Retinal pigment epithelial cell (primary cell): ENCODE results near the gene DCTN3.

Source experiments
- DNase-seq: peaks from one replicate; pipeline ENCODE4 v3.0.0-alpha.2; 2010; ENCODE audit warnings: low read depth
- H3K4me3 ChIP-seq: 2 replicates; pipeline ENCODE4 v1.5.1; 2011; ENCODE audit warnings: mild to moderate bottlenecking, low read length, control low read depth, moderate library complexity
- TF ChIP-seq, protein P1 (sequence below): conservative IDR thresholded peaks from 2 replicates; pipeline ENCODE4 v1.5.1; 2011; ENCODE audit warnings: low read depth, low read length, control low read depth, inconsistent platforms

DCTN3 gene

DNA sequence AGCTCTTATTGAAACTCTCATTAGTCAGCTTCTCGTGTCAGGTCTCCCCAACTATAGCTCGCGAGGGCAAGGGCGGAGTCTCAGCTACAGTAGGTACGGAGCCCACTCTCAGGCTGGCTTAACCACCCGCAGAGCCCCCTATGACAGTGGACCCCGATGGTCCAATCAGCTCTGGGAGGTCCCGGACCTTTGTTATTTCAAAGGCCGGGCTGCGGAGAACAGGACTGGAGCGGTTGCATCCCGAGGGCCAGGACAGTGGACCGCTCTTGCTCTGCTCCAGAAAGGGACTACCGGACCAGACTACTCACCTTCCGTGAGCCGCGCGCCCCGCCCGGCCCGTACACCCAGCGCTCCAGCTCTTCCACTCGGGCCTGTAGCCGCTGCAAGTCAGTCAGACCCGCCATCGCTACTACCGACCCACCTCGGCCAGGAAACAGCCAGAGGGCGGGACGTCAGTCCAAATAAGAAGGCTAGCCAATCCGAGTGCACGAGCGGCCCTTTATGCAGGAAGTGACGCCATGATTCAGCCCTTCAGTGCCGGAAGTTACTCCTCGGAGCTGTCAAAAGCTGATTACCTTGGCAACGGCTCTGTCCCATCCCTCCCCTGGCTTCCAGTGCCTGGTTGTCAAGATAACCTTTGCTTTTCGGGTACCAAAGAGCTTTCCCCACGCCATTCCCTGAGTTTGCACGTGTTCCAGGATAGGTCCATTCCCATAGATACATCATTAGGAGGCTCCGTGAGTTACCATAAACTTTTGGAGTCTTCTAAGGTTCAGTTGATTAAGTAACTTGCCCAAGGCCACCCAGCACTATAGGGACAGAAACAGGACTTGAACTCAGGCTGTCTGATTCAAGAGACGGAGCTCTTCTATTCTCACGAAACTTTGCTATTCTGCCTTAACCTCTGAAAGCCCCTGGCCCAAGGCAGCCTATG lies at the start of gene DCTN3:
Gene DCTN3, minus strand, starts transcription at position 435 of the 934 bp plus-strand sequence. Its CDS starts 31 bp downstream, at position 404.
- peak; percentile 78 for DNase-seq
- TF ChIP-seq, protein P1, sequence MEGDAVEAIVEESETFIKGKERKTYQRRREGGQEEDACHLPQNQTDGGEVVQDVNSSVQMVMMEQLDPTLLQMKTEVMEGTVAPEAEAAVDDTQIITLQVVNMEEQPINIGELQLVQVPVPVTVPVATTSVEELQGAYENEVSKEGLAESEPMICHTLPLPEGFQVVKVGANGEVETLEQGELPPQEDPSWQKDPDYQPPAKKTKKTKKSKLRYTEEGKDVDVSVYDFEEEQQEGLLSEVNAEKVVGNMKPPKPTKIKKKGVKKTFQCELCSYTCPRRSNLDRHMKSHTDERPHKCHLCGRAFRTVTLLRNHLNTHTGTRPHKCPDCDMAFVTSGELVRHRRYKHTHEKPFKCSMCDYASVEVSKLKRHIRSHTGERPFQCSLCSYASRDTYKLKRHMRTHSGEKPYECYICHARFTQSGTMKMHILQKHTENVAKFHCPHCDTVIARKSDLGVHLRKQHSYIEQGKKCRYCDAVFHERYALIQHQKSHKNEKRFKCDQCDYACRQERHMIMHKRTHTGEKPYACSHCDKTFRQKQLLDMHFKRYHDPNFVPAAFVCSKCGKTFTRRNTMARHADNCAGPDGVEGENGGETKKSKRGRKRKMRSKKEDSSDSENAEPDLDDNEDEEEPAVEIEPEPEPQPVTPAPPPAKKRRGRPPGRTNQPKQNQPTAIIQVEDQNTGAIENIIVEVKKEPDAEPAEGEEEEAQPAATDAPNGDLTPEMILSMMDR, result no peak
- peak within 1 kb of the TSS; percentile 94 for H3K4me3 ChIP-seq

DNA sequence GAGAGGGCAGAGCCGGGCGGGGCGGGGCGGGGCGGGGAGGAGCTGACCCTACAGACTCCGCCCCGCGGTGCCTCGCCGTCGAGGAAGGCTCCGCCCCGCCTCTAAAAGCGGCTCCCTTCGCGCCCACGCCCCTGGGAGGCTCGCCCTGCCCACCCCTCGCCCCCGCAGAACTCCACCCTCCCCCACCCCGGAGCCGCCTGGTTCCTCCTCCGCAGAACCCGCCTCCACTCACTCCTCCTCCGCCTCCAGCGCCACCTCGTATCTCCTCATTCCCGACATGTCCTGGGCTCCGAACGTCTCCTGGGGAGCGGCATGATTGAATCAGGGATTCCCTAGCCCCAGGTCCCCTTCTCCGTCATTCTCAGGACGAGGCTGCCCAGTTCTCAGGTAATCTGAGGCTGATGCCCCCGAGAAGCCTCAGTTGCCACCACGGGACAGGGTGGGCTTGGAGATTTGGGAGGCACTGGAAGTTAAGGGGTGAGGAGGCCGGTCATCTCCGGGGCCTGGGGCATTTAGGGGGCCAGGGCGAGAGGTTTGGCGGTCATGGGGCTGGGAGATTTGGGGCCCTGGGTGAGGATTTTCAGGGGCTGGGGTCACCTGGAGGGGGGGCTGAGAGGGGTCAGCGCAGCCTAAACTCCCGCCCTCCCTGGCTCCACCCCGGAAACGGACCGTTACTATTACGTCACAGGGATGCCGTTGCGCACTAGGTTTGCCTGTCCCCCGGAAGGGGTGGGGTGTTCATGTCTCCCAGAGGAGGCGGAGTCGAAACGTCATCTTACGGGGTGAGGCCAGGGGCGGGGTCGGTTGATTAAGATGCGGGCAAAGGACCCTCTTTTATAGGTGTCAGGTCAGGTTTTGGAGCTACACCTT lies 45.3 kb upstream of the DCTN3 start:
- peak; percentile 76 for DNase-seq
- peak overlapping the region; percentile 90 for H3K4me3 ChIP-seq
- TF ChIP-seq, protein P1, result no peak

DNA sequence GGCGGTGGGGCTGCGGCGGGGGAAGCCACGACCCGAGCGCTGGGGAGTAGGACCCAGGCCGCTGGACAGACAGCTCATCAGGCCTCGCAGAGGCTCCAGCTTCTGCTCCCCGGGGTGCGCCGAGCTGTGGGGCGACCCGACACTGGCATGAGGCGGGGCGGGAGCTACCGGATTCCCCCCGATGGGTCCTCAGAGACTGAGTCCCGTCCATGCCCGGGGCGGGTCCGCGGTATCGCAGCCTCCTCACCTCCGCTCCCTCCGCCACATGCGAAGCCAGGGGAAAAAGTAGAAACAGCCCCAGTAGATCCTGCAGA lies 44.7 kb upstream of the DCTN3 start:
- TF ChIP-seq, protein P1, result no peak
- peak overlapping the region; percentile 57 for H3K4me3 ChIP-seq
- DNase-seq, result no peak

DNA sequence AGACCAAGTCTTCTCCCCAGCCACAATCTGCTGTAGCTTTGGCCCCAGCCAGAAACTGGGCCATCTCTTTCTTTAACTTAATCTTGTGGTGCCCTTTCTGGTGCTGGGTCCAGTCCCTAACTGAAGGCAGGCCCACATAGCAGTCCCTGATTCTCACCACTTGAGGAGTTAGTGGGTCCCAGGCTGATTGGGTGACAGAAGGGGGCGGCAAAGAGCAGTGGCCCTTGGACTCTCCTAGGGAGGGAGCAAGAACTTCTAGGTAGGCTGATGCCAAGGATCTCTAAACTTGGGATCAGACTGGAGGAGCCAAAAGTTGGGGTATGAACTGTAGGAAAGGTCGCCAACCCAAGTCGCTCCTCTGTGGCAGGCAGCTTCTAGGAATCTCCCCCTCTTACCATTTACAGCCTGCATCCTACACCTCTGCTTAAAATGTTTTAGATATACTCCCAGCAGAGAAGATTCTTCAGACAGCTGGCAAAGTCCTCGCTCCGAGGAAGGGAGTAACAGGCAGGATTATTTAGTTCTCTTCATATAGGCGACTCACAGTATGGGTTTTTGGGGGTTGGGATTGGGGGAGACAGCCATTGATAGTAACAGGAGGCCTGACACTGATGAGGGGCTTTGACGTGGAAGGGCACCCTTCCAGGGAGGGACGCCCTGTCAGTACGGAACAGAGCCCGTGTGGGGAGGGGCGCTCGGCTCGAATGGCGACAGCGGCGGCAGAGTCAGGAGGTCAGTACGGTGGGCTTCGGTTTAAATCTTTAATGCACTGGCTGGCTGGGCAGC lies 44.2 kb upstream of the DCTN3 start:
- TF ChIP-seq, protein P1, result peak; percentile 98

DNA sequence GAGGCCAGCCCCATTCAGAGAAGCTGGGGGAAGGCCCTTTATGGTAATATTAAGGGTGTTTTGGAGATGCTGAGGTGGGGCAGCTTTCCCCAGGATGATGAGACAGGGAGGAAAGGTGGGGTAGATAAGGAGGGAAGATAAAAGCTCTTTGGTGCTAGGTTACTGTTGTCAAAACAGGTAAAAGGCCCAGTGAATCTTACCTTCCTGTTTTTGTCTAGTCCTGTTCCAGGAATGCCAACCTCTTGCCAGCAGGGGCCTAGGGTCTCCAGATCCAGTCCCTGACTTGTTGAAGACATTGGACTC lies 43.0 kb upstream of the DCTN3 start:
- H3K4me3 ChIP-seq, result no peak overlapping the region
- TF ChIP-seq, protein P1, result no peak
- no peak for DNase-seq

More for the DNA sequence above, 44.2 kb upstream of the DCTN3 start:
- DNase-seq, result no peak
- H3K4me3 ChIP-seq, result peak overlapping the region; percentile 57

DNA sequence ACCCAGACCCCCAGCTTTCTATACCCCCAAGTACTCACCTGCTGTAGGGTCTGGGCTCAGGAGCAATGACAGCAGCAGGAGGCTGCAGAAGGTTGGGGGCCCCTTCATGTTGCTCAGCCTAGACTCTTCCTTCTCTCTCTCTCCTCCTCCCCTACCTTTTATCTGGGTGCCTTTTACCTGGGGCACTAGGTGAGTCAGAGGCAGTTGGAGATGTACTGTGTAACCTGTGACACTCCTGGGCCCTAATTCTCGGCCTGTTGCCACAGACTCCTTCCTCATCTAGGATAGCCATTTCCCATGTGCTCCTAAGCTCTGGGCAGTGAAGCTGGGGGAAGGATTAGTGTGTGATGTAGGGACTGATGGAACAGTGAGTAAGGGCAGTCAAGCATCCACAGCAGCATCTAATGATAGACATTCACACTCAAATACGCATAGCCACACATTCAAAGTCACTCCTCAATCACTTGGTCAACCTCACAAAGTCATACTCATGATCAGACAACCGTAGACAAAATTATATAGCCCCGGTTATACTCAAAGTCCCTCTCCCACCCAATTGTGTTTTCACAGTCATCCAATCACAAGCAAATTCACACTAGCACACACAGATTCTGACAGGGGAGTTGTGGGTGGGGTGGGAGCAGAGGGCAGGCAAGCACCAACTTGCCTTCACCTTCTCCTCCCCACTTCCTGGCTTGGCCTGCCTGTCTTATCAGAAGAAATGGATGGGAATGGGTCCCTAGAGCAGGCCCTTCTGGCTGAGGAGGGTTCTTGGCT lies 42.4 kb upstream of the DCTN3 start, which contains the start of gene CCL27:
Gene CCL27, minus strand, starts transcription at position 132 of the 777 bp plus-strand sequence. Its CDS starts 24 bp downstream, at position 108.
- TF ChIP-seq, protein P1, result no peak
- H3K4me3 ChIP-seq, result no peak within 1 kb of the TSS
- no peak for DNase-seq
